GM12892 (cell line): ENCODE data around the gene TERB1.

Experiments used
- POLR2A ChIP-seq: IDR thresholded peaks from 2 replicates; pipeline ENCODE4 v1.6.1; 2011; ENCODE audit warnings: low read depth, low read length, control low read depth
- POLR2AphosphoS5 ChIP-seq: IDR thresholded peaks from 2 replicates; pipeline ENCODE4 v1.6.1; 2011; ENCODE audit warnings: low read depth, low read length, control low read depth
- TAF1 ChIP-seq: IDR thresholded peaks from 2 replicates; pipeline ENCODE4 v1.6.1; 2011; ENCODE audit warnings: low read depth, mild to moderate bottlenecking, control low read depth, low read length, borderline replicate concordance

DNA sequence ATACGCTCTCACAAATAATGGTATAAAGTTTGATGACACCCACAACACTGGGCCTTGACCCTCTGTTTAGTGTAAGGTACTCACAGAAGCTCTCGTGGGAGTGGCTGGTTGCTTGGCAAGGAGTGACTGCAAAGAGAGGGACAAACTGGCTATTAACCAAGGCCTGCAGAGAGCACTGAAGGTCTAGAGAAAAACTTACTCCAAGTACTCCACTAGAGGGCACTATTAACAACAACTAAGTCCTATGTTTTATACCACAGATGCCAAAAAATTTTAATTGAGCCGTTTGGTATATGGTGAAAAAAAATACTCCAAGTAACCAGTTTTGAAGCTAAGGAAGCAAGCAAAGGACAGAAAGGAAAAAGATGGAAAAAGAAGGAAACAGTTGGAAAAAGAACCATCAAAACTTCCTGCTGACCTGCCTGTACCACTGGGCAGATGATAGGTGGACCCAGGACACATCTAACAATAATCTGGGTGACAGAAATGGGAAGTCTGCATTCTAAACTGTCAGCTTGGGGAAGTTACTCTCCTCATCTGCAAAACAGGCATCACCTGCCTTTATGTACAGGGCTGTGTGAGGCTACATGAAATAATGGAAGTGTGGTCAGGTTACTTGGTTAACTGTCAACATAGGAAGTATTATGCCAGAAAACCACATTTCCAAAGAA, 73.1 kb downstream of the TERB1 start:
- no peak for TF ChIP-seq POLR2A
- TF ChIP-seq POLR2AphosphoS5: no peak
- no peak for TF ChIP-seq TAF1
